GM23248 (cell line): ENCODE results near the gene STARD8. TPM values are rescaled to one million over a fixed set of nuclear protein-coding genes. Genes with fewer than 3 reads are reported as not detected.

Experiments
- DNase-seq: peaks from one replicate; pipeline ENCODE4 v3.0.0-alpha.2; 2015
- H2AFZ ChIP-seq: fragments of 200-600 bp; sonication (generic); 2 replicates; pipeline ENCODE4 v1.6.1; 2016; ENCODE audit warnings: antibody characterized with exemption
- H3F3A ChIP-seq: fragments of 200-600 bp; sonication (generic); 2 replicates; pipeline ENCODE4 v1.6.1; 2016; ENCODE audit warnings: mild to moderate bottlenecking, antibody characterized with exemption, mixed run types; ENCODE audit not compliant: insufficient read depth
- H3K27ac ChIP-seq: fragments of 200-600 bp; sonication (generic); 2 replicates; pipeline ENCODE4 v1.5.1; 2016; ENCODE audit warnings: mild to moderate bottlenecking
- H3K27me3 ChIP-seq: fragments of 200-600 bp; sonication (generic); replicated peaks from 2 replicates; pipeline ENCODE4 v1.6.1; 2016; ENCODE audit warnings: mild to moderate bottlenecking; ENCODE audit not compliant: insufficient read depth
- H3K36me3 ChIP-seq: fragments of 200-600 bp; sonication (generic); 2 replicates; pipeline ENCODE4 v1.6.1; 2016; ENCODE audit warnings: low read depth, mild to moderate bottlenecking
- H3K4me1 ChIP-seq: fragments of 200-600 bp; sonication (generic); 2 replicates; pipeline ENCODE4 v1.6.1; 2016; ENCODE audit warnings: mild to moderate bottlenecking; ENCODE audit not compliant: insufficient read depth
- H3K4me2 ChIP-seq: fragments of 200-600 bp; sonication (generic); one replicate; pipeline ENCODE4 v1.6.1; 2016; ENCODE audit warnings: mild to moderate bottlenecking; ENCODE audit not compliant: unreplicated experiment
- H3K4me3 ChIP-seq: fragments of 200-600 bp; sonication (generic); 2 replicates; pipeline ENCODE4 v1.5.1; 2016; ENCODE audit warnings: mild to moderate bottlenecking
- H3K79me2 ChIP-seq: fragments of 200-600 bp; sonication (generic); 2 replicates; pipeline ENCODE4 v1.6.1; 2016; ENCODE audit warnings: mild to moderate bottlenecking; ENCODE audit not compliant: insufficient read depth
- H3K9ac ChIP-seq: fragments of 200-600 bp; sonication (generic); 2 replicates; pipeline ENCODE4 v1.6.1; 2016; ENCODE audit warnings: mild to moderate bottlenecking
- H3K9me2 ChIP-seq: fragments of 200-600 bp; sonication (generic); 2 replicates; pipeline ENCODE4 v1.6.1; 2016; ENCODE audit warnings: mixed run types, mild to moderate bottlenecking, moderate library complexity; ENCODE audit not compliant: insufficient read depth
- H3K9me3 ChIP-seq: fragments of 200-600 bp; sonication (generic); one replicate; pipeline ENCODE4 v1.6.1; 2017; ENCODE audit warnings: low read depth
- H4K20me1 ChIP-seq: fragments of 200-600 bp; sonication (generic); 2 replicates; pipeline ENCODE4 v1.6.0; 2016; ENCODE audit not compliant: insufficient read depth
- EZH2 ChIP-seq: fragments of 200-600 bp; sonication (generic); IDR thresholded peaks from 2 replicates; pipeline ENCODE4 v1.6.1; 2018; ENCODE audit warnings: antibody characterized with exemption, mild to moderate bottlenecking; ENCODE audit not compliant: insufficient read depth, poor library complexity, severe bottlenecking
- EZH2phosphoT487 ChIP-seq: fragments of 200-600 bp; sonication (generic); IDR thresholded peaks from 2 replicates; pipeline ENCODE4 v1.6.1; 2018; ENCODE audit warnings: antibody characterized with exemption, moderate library complexity, mild to moderate bottlenecking, low read depth; ENCODE audit not compliant: insufficient read depth
- WGBS, 2 experiments: methylation state at CpG; one replicate each; pipeline ENCODE4 v1.1.6; 2015 to 2017; ENCODE audit warnings: low lambda C conversion rate in 2 of 2, low coverage in 1 of 2; ENCODE audit errors: missing lambda C conversion rate in 2 of 2; 5-methylcytosine and 5-hydroxymethylcytosine counted together
- in situ Hi-C: fragments of 300-500 bp; cut with MboI; formaldehyde crosslinking; loops from 2 replicates; pipeline ENCODE4 v1.15.0; 2020
- polyA plus RNA-seq: library from polyadenylated mRNA; unstranded; fragments of >200 nt; fragmentation: Nextera tagmentation; extraction: Ambion mirVana; gene quantifications from 2 replicates; pipeline ENCODE4 v1.2.1, GENCODE V29; 2016
- total RNA-seq: library from RNA; depleted of rRNA; stranded (reverse); fragments of >200 nt; shearing (Covaris generic); gene quantifications from 2 replicates; pipeline ENCODE4 v1.2.3, GENCODE V29; 2014

Gene STARD8
- total and polyA plus RNA-seq, 2 experiments from 2014 or later, result 0.69 to 2.4 TPM

DNA sequence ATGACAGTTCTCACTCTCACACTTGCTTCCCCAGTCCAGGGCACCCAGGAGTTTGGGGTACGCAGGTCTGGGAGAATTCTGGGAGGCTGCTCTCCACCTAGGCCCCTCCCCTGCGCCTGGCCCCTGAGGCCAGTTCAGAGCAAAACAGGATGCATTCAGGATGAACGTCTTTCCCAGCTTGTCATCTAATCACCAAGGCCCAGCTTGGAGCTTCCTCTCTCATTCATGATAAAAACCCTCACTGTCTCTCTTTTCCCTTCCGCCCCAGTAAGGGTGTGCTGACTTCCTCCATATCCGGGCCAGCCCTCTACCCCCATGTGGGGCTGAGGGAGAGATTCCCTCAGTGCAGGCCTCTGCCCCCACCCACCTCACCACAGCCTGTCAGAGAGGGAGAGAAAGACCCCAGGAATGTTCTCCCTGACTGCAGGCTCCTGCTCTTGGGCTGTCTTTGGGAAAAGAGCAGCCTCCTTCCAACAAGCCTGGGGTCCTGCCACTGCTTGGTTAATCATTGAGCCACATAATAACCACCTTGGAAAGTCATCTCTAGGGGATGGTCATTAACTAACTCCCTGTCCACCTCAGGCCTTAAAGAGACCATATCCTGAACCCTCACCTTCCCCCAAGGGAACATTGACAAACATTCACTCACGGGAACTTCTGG lies 50.1 kb downstream of the STARD8 start:
- in situ Hi-C loops, result no loop called here
- Histone ChIP-seq H3K9ac (no peak overlapping the region), H3K27me3 (no peaks in the 10 kb centered on the region), H3K9me3 (no peaks in the 10 kb centered on the region), H4K20me1 (no peaks in the 10 kb centered on the region), H3K36me3 (no peaks in the 10 kb centered on the region), H3K4me3 (no peak overlapping the region), H3K4me1 (peaks cover 22% of the 10 kb centered on the region), H3K4me2 (no peak overlapping the region), H3K79me2 (no peaks in the 10 kb centered on the region), H3F3A (no peaks in the 10 kb centered on the region), H2AFZ (no peak overlapping the region), H3K9me2 (no peaks in the 10 kb centered on the region), H3K27ac (no peak overlapping the region)
- DNase-seq, result no peak
- WGBS, 2 experiments, result 83 to 85% methylated on average over 6 of the region's 6 CpGs
- TF ChIP-seq EZH2 (no peak), EZH2phosphoT487 (no peak)

DNA sequence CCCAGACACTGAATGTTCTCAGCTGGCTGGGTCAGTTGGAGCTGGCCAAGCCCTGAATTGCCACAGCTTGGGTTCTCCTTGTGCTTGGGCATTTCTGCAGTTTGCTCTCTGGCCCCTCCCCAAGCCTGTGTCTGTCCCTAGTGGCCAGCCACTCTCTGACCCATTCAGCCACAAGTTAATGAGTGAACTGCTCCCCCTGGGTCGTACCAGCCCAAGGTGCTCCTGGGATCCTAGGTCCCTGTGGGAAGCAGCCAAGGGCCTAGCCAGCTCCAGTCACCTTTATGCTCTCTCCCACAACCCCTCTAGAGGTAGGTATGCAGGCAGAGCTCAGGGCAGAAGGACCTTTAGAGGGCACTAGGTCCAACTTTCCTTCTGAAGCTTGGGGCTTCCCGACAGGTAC lies 51.5 kb downstream of the STARD8 start:
- Histone ChIP-seq H3K27me3 (no peaks in the 10 kb centered on the region), H3K4me3 (no peak overlapping the region), H3F3A (no peaks in the 10 kb centered on the region), H3K9ac (no peak overlapping the region), H4K20me1 (no peaks in the 10 kb centered on the region), H3K27ac (no peak overlapping the region), H3K36me3 (no peaks in the 10 kb centered on the region), H3K79me2 (no peaks in the 10 kb centered on the region), H3K9me2 (no peaks in the 10 kb centered on the region), H3K4me2 (no peak overlapping the region), H3K9me3 (no peaks in the 10 kb centered on the region), H3K4me1 (peaks cover 22% of the 10 kb centered on the region), H2AFZ (no peak overlapping the region)
- no peak for DNase-seq
- in situ Hi-C loops, result no loop called here
- WGBS, 2 experiments, result 96 to 100% methylated on average over 2 of the region's 2 CpGs
- no peak for TF ChIP-seq EZH2phosphoT487
- TF ChIP-seq EZH2, result no peak

DNA sequence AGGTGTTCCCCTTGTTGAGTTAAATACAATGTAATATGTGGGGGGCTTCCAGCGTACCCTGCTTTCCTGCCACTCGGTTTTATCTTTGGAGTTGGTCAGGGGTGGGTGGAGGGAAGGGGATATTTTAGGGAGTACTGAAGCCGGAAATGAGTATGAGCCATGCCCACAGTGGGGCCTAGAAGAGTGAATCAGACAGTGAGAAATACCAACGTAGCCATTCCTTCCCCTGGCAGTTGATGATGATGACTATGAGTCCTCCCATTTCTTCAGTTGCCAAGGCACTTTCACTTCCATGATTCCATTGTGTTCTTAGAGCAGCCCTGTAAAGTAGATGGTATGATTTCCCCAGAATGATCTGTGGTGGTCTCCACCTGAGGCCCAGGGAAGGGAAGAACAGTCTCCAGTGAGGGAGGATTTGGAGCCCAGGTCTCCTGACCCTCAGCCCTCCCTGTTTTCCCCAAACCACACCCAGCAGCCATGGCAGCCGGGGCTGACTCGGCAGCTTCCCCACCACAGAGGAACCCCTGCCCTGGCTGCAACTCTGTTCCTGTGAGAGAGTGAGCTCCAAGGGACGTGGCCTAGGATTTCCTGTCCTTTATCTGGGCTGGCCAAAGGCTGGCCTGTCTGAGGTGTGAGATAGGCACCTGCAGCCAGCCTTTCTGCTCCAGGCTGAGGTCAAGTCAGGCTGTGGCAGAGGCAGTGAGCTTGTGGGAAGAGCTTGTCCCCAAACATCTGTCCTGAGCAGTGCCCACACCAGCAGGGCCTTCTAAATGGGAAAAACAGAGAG lies 52.7 kb downstream of the STARD8 start:
- Histone ChIP-seq H3K9me2 (no peaks in the 10 kb centered on the region), H3K27me3 (no peaks in the 10 kb centered on the region), H4K20me1 (no peaks in the 10 kb centered on the region), H3K9me3 (no peaks in the 10 kb centered on the region), H3K27ac (peak overlapping the region; percentile 73), H3K79me2 (no peaks in the 10 kb centered on the region), H3K9ac (peak overlapping the region; percentile 39), H2AFZ (peak overlapping the region; percentile 72), H3K4me1 (peaks cover 15% of the 10 kb centered on the region), H3F3A (no peaks in the 10 kb centered on the region), H3K4me2 (peak overlapping the region; percentile 31), H3K36me3 (no peaks in the 10 kb centered on the region), H3K4me3 (no peak overlapping the region)
- DNase-seq, result peak; percentile 81
- TF ChIP-seq EZH2phosphoT487 (no peak), EZH2 (no peak)
- in situ Hi-C loops, result loop anchor here (25.0 kb wide), 2 partner anchors 163 to 513 kb away; no protein-coding TSS in a partner anchor
- WGBS, 2 experiments, result 46 to 49% methylated on average over 6 to 7 of the region's 7 CpGs

DNA sequence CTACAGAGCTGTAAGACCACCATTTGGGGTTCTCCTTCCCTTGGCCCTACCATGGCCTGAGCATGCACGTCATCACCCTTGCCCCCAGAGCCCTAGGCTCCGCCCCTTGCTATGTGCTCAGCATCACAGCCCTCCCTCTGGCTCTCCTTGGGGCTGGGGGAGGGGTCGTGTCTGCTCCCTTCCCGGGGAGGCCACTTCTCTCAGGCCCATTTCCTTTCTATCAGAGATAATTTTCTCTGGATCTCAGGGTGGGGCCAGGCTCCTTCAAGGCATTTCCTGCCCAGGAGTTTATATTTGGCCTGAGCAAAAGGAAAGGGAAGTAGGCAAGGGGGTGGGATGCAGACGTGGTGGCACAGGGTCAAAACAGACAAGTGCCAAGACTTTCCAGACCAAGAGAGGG lies 55.9 kb downstream of the STARD8 start:
- DNase-seq, result no peak
- no peak overlapping the region for H2AFZ ChIP-seq
- H3K27ac ChIP-seq, result no peak overlapping the region
- no peaks in the 10 kb centered on the region for H3K27me3 ChIP-seq
- H3K36me3 ChIP-seq, result no peaks in the 10 kb centered on the region
- no peaks in the 10 kb centered on the region for H3F3A ChIP-seq
- H3K79me2 ChIP-seq, result no peaks in the 10 kb centered on the region
- no peak overlapping the region for H3K9ac ChIP-seq
- H3K9me2 ChIP-seq, result no peaks in the 10 kb centered on the region
- in situ Hi-C loops, result loop anchor here (25.0 kb wide), 2 partner anchors 166 to 516 kb away; no protein-coding TSS in a partner anchor
- H3K4me2 ChIP-seq, result no peak overlapping the region
- H3K4me1 ChIP-seq, result peaks cover 15% of the 10 kb centered on the region
- 30 to 43% methylated on average over 3 to 5 of the region's 5 CpGs for WGBS, 2 experiments
- no peak overlapping the region for H3K4me3 ChIP-seq
- H4K20me1 ChIP-seq, result no peaks in the 10 kb centered on the region
- no peaks in the 10 kb centered on the region for H3K9me3 ChIP-seq
- no peak for TF ChIP-seq EZH2
- no peak for TF ChIP-seq EZH2phosphoT487
